ENCODE data around the gene CASP5. TPM values are rescaled to one million over a fixed set of nuclear protein-coding genes. Genes with fewer than 3 reads are reported as not detected.
A peak's percentile ranks its signal among the peaks of the same experiment; 100 is the strongest.
"Not testable (repeated sequence)": the region's sequence is repeated elsewhere in the genome, so short reads cannot be mapped to it uniquely, and the experiment has no call there.

CASP5 gene
- not detected for total RNA-seq

DNA sequence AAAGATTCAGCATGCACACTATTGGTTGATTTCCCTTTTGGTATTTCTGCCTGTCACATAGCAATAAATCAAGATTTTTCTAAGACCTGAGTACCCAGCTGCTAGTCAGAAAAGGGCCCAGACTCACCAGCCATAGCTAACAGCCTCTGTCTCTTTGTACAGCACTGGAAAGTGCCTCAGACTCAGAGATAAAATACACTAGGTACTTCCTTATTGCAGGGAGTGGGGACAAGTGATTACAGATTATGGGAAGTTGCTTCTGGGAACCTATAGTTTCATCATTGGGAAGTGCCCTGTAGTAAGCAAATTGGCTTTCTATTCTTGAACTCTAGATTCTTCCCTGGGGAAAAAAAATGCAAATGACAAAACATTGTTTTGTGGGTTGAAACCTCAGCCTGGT is at the start of gene CASP5:
CASP5 (minus strand) TSS at position 166 of the 400 bp plus-strand sequence; CDS start at position 134, 32 bp downstream.
- Mint-ChIP-seq H3K9me3 (peaks cover 2% of the 10 kb centered on the region), H3K36me3 (peaks cover 15% of the 10 kb centered on the region), H3K27ac (no peak within 1 kb of the TSS), H3K4me1 (peaks cover 8% of the 10 kb centered on the region), H3K27me3 (no peaks in the 10 kb centered on the region), H3K4me3 (no peak within 1 kb of the TSS)
- DNase-seq, result no peak

DNA sequence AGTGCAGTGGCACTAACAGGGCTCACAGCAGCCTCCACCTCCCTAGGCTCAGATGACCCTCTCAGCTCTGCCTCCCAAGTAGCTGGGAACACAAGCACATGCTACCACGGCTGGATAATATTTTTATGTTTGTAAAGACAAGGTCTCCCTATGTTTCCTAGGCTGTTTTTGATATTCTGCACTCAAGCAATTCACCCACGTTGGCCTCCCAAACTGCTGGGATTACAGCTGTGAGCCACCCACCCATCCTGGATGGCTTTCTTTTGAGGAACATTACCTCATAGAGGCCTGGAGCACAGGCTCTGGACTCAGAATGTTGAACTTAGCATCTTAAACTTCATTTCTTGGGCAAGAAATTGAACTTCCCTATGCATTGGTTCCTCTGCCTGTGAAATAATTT is 49.1 kb upstream of the CASP5 start:
- H3K4me3 Mint-ChIP-seq, H3K36me3 Mint-ChIP-seq, H3K27ac Mint-ChIP-seq, DNase-seq, H3K27me3 Mint-ChIP-seq, H3K9me3 Mint-ChIP-seq: not testable (repeated sequence)
- H3K4me1 Mint-ChIP-seq, result peaks cover 14% of the 10 kb centered on the region

DNA sequence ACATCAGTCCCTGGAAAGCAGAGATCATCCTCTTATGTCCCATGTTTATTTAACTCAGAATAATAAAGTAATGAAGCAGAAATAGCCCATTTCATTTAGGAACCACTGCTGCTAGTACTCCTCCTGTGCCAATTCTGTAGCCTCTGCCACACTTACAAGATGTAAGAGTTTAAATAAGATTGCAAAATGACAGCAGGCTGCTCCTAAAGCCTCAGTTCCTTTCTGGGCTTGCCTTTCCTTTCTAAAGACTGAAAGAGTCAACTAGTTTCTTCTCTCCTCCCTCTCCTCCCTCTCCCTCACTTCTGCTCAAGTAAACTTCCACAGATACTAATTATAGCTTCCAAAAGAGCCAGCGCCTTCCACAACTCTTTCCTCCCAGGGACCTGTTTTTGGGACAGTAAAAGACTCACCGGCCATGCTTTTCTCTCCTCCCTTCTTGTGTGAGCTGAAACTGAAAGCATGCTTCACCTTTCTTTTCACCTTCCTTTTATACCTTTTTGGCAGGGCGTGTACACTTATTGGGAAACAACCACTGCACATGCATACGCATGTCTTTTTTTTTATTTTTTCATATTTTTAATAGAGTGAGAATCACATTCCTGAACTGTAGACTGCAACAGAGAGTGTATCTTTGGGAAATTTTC is 48.2 kb upstream of the CASP5 start:
- DNase-seq, result no peak
- no peaks in the 10 kb centered on the region for H3K27me3 Mint-ChIP-seq
- no peak overlapping the region for H3K4me3 Mint-ChIP-seq
- H3K9me3 Mint-ChIP-seq, result no peaks in the 10 kb centered on the region
- peaks cover 14% of the 10 kb centered on the region for H3K4me1 Mint-ChIP-seq
- no peak overlapping the region for H3K27ac Mint-ChIP-seq
- no peaks in the 10 kb centered on the region for H3K36me3 Mint-ChIP-seq

DNA sequence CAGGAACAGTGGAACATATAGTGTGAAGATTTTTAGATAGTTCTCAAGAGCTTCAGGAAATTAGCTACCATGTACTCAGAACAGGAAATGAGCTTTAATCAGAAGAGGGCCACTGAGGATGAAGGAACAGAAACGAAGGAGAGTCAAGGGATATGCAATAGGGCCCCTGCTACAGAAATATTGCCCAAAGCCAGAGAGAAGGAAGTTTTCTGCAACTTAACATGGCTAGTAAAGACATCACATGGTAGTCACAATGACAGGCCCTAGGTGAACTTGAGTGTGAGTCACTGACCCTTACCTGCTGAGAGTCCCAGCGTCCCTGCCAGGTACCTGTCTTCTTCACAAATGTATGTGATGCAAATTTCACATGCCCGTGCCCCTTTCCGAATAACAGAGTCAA is 47.3 kb upstream of the CASP5 start:
- Mint-ChIP-seq H3K27me3 (no peaks in the 10 kb centered on the region), H3K36me3 (no peaks in the 10 kb centered on the region), H3K27ac (no peak overlapping the region), H3K4me1 (peaks cover 14% of the 10 kb centered on the region), H3K4me3 (no peak overlapping the region), H3K9me3 (no peaks in the 10 kb centered on the region)
- no peak for DNase-seq

GRCh38 chr11:105069749-105070148 is 46.8 kb upstream of the CASP5 start:
- H3K4me1 Mint-ChIP-seq, result peaks cover 14% of the 10 kb centered on the region
- not testable (repeated sequence) for DNase-seq, H3K36me3 Mint-ChIP-seq, H3K4me3 Mint-ChIP-seq, H3K27me3 Mint-ChIP-seq, H3K9me3 Mint-ChIP-seq, H3K27ac Mint-ChIP-seq

- H3K4me1 Mint-ChIP-seq, H3K27ac Mint-ChIP-seq, H3K27me3 Mint-ChIP-seq, H3K4me3 Mint-ChIP-seq, DNase-seq, H3K9me3 Mint-ChIP-seq, H3K36me3 Mint-ChIP-seq: not testable (repeated sequence)
These were observed 40.4 kb upstream of the CASP5 start for GRCh38 chr11:105063245-105063941.

- Mint-ChIP-seq H3K4me1 (no peaks in the 10 kb centered on the region), H3K36me3 (no peaks in the 10 kb centered on the region), H3K27ac (no peak overlapping the region), H3K9me3 (no peaks in the 10 kb centered on the region), H3K4me3 (no peak overlapping the region), H3K27me3 (no peaks in the 10 kb centered on the region)
- DNase-seq, result no peak
These were observed 34.5 kb upstream of the CASP5 start for GRCh38 chr11:105057432-105057831.

GRCh38 chr11:105056446-105056845 is 33.5 kb upstream of the CASP5 start:
- Mint-ChIP-seq H3K27me3 (no peaks in the 10 kb centered on the region), H3K4me3 (no peak overlapping the region), H3K4me1 (no peaks in the 10 kb centered on the region), H3K36me3 (no peaks in the 10 kb centered on the region), H3K27ac (no peak overlapping the region), H3K9me3 (no peaks in the 10 kb centered on the region)
- DNase-seq, result no peak

DNA sequence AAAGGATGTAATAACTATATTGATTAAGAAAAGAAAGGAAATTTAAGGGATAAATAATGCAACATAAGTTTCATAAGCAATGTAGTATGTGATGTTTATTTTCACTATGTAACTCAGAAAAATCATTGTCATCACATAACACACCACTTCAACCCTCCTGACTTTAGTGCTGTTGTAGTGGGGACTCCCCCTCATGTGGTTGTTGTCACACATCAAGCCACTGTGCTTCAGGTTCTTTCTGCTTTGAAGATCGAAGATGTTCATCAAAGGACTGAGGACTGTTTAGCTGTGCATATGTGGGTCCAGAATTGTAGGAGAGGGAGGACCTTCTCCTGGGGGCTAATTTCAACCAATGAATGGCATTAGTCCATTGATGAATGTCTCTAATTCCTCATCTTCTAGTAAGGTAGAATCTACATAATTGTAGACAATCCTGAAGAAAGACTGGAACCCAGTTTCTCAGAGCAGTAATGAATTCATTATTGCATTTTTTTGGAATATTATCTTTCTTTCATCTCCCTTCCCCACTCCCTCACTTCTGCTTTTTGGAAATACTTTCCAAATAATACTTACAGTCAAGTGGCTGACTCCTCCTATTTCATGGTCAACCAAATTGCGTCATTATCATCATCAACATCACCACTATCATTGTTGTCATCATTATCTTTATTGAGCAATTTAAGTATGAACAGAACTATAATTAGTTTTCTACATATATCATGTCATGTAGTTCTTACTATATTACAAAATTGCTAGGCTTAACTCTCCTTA is 31.9 kb upstream of the CASP5 start:
- Mint-ChIP-seq H3K27ac (no peak overlapping the region), H3K4me1 (no peaks in the 10 kb centered on the region), H3K9me3 (no peaks in the 10 kb centered on the region), H3K4me3 (no peak overlapping the region), H3K36me3 (no peaks in the 10 kb centered on the region), H3K27me3 (no peaks in the 10 kb centered on the region)
- DNase-seq, result no peak

DNA sequence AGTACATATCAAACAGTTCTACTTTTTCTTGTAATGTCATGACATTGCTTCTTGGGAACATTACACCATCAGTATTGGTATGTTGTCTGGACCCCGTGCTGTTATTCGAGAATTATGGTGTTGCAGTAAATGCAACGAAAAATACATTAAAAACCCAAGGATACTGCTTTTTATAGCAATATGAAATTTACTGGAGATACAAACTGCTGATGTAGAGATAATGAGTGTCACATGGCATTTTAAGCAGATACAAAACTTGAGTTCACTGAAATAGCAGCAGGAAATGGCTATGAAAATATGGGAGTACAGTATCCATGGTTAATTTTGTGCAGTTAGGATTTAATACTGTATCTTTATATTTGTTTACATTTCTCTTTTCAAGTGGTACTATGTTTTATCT is 29.5 kb upstream of the CASP5 start:
- no peaks in the 10 kb centered on the region for H3K36me3 Mint-ChIP-seq
- H3K4me3 Mint-ChIP-seq, result no peak overlapping the region
- peaks cover under 1% of the 10 kb centered on the region for H3K4me1 Mint-ChIP-seq
- peaks cover under 1% of the 10 kb centered on the region for H3K9me3 Mint-ChIP-seq
- H3K27me3 Mint-ChIP-seq, result no peaks in the 10 kb centered on the region
- DNase-seq, result no peak
- no peak overlapping the region for H3K27ac Mint-ChIP-seq

- Mint-ChIP-seq H3K9me3 (peaks cover 1% of the 10 kb centered on the region), H3K4me3 (no peak overlapping the region), H3K27ac (no peak overlapping the region), H3K4me1 (peaks cover 8% of the 10 kb centered on the region), H3K36me3 (no peaks in the 10 kb centered on the region), H3K27me3 (no peaks in the 10 kb centered on the region)
- no peak for DNase-seq
These were observed 28.6 kb upstream of the CASP5 start for GRCh38 chr11:105051559-105051958.

- no peaks in the 10 kb centered on the region for H3K36me3 Mint-ChIP-seq
- H3K4me1 Mint-ChIP-seq, result peaks cover 19% of the 10 kb centered on the region
- H3K27me3 Mint-ChIP-seq, result no peaks in the 10 kb centered on the region
- no peak overlapping the region for H3K27ac Mint-ChIP-seq
- DNase-seq, result no peak
- H3K9me3 Mint-ChIP-seq, result peaks cover 3% of the 10 kb centered on the region
- no peak overlapping the region for H3K4me3 Mint-ChIP-seq
These were observed 26.5 kb upstream of the CASP5 start for GRCh38 chr11:105049481-105049880.

DNA sequence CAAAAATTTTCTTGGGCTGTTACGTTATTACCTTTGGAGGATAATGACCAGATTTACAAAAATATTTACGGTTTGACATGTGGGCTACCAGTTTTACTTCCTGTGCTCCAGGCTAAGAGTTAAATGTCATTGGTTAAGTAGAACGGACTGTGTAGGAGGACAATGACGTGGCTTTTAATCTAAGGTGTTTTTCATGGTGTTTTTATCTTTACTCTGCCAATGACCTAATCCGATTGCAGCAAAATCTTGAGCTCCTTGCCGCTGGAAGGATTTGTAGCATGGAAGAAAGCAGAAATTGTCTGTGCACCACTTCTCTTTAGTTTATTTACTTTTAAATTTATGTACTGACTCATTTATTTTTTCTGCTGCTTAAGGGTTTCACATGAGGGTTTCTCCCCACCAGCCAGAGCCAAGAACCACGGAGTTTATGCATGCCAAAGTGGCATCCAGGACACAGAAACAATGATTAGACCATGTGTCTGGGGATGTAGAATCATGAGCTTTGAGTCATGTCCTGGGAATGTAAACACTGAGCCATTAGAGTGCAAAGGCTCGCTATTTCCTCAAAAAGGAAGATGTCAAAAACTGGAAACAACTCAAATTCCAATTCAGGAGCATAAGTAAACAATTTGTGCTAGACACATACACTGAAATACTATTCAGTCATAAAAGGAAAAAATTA is 24.1 kb upstream of the CASP5 start:
- H3K9me3 Mint-ChIP-seq, result peaks cover 3% of the 10 kb centered on the region
- H3K27me3 Mint-ChIP-seq, result no peaks in the 10 kb centered on the region
- no peak overlapping the region for H3K4me3 Mint-ChIP-seq
- H3K4me1 Mint-ChIP-seq, result peaks cover 40% of the 10 kb centered on the region
- no peak for DNase-seq
- peaks cover 3% of the 10 kb centered on the region for H3K36me3 Mint-ChIP-seq
- H3K27ac Mint-ChIP-seq, result no peak overlapping the region

DNA sequence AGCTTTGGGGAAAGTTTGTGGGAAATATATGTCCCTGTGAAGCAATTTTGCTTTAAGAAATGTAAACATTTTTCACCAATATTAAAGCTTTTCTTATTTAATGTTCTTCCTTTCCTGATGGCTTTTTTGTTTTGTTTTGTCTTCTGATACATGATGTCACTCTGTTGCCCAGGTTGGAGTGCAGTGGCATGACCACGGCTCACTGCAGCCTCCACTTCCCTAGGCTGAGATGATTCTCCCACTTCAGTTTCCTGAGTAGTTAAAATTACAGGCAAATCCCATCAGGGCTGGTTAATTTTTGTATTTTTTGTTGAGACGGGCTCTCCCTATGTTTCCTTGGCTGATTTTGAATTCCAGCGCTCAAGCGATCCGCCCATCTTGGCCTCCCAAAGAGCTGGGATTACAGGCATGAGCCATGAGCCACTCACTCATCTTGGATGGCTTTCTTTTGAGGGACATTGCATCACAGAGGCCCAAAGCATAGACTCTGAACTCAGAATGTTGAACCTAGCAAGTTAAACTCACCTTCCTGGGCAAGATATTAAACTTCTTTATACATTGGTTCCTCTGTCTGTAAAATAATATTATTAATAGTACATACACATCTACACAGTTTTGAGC is 22.8 kb upstream of the CASP5 start:
- H3K27ac Mint-ChIP-seq, result peak overlapping the region; percentile 52

More for the DNA sequence above, 22.8 kb upstream of the CASP5 start:
- Mint-ChIP-seq H3K9me3 (peaks cover 3% of the 10 kb centered on the region), H3K27me3 (no peaks in the 10 kb centered on the region), H3K36me3 (peaks cover 9% of the 10 kb centered on the region), H3K4me3 (peak overlapping the region; percentile 66), H3K4me1 (peaks cover 45% of the 10 kb centered on the region)
- DNase-seq, result no peak
